HCEC 1CT (cell line): ENCODE data around the gene USH1C.

Experiments used
- DNase-seq: peaks from one replicate; pipeline ENCODE4 v3.0.0-alpha.2; 2017

Gene USH1C

GRCh38 chr11:17544181-17544622 is at the start of gene USH1C:
USH1C (minus strand) TSS chr11:17544416; CDS start chr11:17544307, 109 bp downstream.
- no peak for DNase-seq

GRCh38 chr11:17593466-17594245 is 49.4 kb upstream of the USH1C start:
- no peak for DNase-seq

- DNase-seq, result no peak
Measured at GRCh38 chr11:17591293-17591692, 47.1 kb upstream of the USH1C start.

GRCh38 chr11:17590463-17590862 is 46.2 kb upstream of the USH1C start:
- DNase-seq, result no peak

DNA sequence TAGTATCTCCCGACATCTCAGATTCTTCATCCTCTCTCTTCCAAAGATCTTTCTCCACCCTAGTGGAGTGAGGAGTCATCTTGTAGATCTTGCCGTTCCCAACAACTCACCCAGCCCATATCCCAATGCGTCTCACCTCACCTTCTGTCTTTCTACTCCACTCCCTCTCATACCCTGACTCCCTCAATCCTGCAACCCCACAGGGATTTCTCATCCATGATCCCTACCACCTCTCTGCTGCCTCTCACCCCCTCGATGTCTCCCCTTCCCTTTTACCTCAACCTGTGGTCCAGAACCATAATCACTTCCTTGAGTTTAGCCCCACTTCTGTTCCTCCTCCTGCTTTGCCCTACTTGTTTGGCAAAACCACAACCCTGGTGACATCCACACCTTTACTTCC is 44.5 kb upstream of the USH1C start:
- no peak for DNase-seq

DNA sequence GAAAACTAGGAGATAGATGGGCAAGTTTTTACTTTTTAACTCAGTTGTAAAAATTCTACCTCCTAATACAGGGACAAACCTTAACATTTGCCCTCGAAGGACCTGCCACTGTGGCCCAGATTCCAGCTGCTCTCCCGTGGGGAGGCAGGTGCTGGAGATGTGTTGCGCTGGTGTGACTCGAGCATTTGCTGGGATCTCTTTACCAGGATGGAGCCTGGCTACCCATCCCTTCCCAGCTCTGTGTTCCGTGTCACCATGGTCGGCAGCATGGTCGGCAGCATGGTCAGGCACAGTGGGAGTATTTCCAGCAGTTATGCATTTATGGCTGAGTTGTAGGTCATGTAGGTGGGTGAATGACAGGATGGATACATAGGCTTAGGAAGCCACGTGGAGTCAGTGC is 44.0 kb upstream of the USH1C start:
- DNase-seq, result no peak

- no peak for DNase-seq
Measured at GRCh38 chr11:17585911-17586695, 41.9 kb upstream of the USH1C start.

DNA sequence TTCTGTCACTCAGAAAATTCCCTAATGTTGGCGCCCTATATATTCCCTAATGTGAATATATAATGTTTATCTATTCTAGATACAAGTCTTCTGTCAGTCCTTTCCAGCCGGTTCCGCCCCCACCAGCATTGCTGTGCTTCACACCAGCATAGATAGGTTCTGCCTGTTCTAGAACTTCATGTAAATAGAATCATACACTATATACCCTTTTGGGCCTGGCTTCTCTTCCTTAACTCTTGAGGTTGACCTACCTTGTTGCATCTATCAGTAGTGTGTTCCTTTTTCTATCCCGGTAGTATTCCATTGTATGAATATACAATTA is 37.5 kb upstream of the USH1C start:
- no peak for DNase-seq

- DNase-seq, result no peak
Measured at GRCh38 chr11:17581036-17581731, 37.0 kb upstream of the USH1C start.

GRCh38 chr11:17580271-17580670 is 36.1 kb upstream of the USH1C start:
- no peak for DNase-seq

GRCh38 chr11:17579451-17579850 is 35.2 kb upstream of the USH1C start:
- no peak for DNase-seq

DNA sequence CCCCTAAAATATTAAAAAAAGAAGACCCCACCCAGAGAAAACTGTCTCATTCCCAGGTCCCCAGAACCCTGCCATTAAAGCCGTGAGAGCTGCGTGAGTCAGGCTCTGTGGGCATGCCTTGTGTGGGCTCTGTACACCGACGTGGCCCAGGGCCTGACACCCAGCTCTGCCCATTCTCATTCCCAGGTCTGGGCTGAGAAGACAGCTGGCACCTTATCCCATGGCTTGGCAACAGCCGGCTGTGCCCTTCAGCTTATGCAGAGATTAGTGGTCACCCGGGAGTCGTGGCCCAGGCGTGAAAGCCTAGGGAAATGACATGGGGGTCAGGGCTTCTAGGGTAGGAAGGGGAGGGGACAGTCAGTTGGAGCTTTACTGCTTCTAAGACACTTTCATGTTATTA is 34.7 kb upstream of the USH1C start:
- no peak for DNase-seq

- DNase-seq, result no peak
Measured at GRCh38 chr11:17578296-17578695, 34.1 kb upstream of the USH1C start.

DNA sequence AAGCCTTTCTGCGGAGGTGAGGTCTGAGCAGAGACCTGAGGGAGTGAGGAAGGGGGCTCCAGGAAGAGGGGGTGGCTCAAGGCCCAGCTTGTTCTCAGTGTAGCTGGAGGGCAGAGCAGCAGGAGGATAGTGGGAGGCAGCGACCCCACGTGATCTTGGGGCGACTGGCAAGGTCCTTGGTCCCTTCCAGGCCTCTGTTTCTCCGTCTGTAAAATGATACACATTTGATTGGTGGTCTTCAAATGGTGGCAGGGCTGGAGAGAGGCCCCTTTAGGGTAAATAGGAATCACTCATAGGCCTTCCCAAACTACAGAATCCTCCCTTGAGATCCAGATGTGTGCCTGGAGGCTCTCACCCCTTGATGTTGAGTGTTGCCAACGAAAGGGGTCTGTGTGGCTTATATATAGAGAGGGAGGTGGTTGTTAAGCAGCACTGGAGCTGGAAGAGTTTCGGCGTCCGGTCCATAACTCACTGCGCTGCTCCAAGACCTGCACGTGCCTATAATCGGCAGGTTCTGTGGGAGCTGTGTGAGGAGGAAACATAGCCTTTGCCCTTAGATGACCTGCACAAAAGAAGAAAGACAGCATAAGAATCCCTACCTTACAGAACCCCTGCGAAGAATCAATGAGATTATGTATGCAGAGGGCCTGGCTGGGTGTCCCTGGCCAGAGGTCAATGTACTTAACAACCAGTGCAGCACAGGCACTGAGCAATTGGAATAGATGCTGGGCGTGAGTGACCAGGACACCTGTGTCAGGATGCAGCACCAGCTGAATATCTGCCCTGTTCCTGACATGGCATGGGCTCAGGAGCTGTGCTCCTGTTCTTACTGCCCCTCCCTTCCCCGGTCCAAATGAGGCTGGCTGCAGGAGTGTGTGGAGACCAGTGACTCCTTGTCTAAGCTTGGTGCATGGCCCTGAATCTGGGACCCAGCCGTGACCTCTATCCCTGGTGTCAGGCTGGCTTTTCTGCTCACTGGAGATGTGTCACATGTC is 31.5 kb upstream of the USH1C start:
- no peak for DNase-seq

- no peak for DNase-seq
Measured at GRCh38 chr11:17574141-17575091, 30.2 kb upstream of the USH1C start.

- DNase-seq, result no peak
Measured at GRCh38 chr11:17573526-17573925, 29.3 kb upstream of the USH1C start.

DNA sequence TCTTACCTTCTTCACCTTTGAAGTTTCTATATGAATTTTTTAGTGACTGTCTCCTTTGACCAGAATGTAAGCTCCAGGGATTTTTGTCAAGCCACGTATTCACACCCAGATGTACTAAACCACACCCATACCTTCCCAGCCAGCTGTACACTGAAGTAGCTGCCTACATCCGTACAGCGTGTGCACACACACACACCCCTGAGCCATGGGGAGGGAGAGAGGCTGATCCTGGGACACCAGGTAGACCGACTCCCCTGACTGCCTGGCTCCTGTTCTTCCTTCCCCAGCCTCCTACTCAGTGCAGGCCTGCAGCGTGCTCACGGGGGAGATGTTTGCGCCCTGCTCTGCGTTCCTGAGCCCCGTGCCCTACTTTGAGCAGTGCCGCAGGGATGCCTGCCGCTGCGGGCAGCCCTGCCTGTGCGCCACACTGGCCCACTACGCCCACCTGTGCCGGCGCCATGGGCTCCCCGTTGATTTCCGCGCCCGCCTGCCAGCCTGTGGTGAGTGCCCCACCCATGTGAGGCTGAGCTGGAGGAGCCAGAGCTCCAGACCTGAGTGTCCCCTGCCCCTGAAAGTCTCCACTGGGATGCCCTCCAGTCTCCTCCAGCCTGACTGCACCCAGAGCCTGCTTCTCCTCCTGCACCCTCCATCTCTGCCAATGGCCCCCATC is 28.7 kb upstream of the USH1C start:
- no peak for DNase-seq

DNA sequence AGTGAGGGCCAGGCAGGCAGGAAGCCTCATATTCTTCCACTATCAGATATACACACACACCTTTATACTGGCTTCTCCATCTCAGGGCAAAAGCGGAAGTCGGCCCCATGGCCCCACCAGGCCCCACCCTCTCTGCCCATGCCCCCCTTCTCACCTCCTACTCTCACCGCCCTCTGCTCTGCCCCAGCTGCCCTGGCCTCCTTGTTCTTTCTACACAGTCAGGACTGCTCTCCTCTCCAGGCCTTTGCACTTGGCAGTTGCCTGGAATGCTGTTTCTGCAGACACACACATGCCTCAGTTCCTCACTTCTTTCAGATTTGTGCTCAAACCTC is 28.1 kb upstream of the USH1C start:
- DNase-seq, result no peak

DNA sequence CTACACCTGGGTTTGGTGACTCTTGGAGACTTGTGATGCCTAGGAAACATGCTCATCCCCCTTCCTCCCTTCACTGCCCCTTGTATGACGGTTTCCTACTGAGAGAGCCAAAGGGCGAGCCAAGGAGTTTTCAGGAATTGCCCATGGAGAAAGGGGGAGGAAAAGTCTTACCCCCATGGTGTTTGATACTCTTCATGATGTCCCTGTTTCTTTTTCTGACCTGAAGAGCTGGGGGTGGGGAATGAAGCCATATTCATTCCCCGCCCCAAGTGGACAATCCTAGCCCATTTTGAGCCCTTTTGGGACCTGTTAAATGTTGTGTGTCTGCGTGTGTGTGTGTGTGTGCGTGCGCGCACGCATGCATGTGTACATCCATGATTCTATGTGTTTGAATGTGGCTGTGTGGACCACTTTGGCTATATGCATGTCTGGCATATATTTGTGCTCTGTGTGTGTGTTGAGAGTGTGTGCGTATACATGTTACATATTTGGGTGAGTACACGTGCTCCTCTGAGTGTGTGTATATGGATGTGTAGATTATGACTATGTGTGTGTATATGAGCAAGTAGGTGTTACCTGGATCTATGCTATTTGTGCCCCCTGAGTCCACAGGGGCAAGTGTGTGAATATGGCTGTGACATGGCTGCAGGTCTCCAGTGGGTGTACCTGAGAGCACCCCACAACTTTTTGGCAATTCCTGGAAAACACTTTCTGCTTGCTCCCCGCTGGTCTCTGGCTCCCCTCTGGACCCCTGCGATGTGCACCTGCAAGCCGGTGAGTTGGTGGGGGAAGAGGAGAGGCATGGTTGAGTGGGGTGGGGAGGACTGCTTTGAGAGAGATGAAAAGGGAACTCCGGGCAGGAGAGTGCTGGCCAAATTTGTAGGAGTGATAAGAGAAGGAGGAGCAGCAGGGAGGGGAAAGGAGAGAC is 27.5 kb upstream of the USH1C start:
- no peak for DNase-seq

DNA sequence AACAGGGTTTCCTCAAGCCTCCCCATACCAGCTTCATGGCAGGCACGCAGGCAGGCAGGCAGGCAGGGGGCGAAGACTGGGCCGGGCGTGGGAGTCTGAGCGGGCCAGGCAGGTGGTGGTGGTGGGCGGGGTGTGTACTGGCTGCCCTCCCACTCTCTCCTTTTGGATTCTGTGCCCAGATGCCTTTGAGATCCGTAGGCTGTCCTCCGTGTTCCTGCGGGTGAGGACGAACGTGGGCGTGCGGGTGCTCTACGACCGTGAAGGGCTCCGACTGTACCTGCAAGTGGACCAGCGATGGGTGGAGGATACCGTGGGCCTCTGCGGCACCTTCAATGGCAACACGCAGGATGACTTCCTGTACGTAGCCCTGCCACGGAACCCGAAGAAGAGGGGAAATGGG is 25.8 kb upstream of the USH1C start:
- DNase-seq, result no peak
